Measurements from ENCODE around the gene RBM47. TPM values are rescaled to one million over a fixed set of nuclear protein-coding genes. Genes with fewer than 3 reads are reported as not detected.

The RBM47 gene
- total and polyA plus RNA-seq, 9 of the 15 experiments (the other 6 are each of a cell fraction or from before 2014, with no cell fraction given) = 1.4 to 6.4 (median 3.3) TPM

DNA sequence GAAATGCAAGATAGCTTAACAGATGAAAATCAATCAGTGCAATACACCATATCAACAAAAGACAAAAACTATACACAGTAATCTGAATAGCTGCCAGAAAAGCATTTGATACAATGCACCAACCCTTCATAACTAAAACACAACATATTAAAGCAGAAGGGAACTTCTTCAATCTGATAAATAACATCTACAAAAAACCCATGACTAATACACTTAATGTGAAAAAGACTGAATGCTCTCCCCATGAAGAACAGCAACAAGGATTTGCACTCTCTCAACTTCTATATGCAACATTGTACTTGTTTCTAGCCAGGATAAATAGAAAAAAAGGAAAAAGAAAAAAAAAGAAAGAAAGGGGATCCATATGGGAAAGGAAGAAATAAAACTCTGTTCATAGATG, 139.7 kb downstream of the RBM47 start (continued):
- TF ChIP-seq, protein P1, sequence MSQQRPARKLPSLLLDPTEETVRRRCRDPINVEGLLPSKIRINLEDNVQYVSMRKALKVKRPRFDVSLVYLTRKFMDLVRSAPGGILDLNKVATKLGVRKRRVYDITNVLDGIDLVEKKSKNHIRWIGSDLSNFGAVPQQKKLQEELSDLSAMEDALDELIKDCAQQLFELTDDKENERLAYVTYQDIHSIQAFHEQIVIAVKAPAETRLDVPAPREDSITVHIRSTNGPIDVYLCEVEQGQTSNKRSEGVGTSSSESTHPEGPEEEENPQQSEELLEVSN (IDR thresholded peaks at IDR 0.05; ENCODE audit: borderline replicate concordance in 1 of 2, extremely low read depth in 1 of 2, insufficient read depth in 1 of 2, insufficient read length in 1 of 2, low read depth in 1 of 2, low read length in 1 of 2, poor library complexity in 1 of 2, severe bottlenecking in 1 of 2) = no peak
- TF ChIP-seq RUNX1 (IDR thresholded peaks at IDR 0.05; ENCODE audit: low read depth) = no peak
- no peak for TF ChIP-seq PTBP1 (IDR thresholded peaks at IDR 0.05; ENCODE audit: low read depth, low read length)
- no peak for TF ChIP-seq ATF1 (CRISPR knock-in tag; IDR thresholded peaks at IDR 0.05)
- no peak for TF ChIP-seq ATF1 (tag; IDR thresholded peaks at IDR 0.05)
- TF ChIP-seq RFX1 (IDR thresholded peaks at IDR 0.05) = no peak

DNA sequence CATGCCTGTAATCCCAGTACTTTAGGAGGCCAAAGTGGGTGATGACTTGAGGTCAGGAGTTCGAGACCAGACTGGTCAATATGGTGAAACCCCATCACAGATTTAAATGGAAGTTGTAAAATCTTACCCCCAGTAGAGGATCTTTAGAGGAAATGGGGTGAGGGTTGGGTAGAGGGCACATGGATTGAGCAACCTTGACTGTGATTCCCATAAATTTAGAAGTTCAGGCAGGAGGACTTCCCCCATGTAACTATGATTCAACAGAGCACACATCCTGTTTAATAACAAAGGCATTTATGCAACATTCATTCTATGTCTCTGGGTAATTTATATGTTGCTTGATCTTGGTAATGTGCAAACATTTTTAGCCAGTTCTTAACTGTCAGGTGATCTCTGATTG, 143.1 kb downstream of the RBM47 start:
- H3K9me1 ChIP-seq (ENCODE audit: control insufficient read depth, insufficient read depth, low read length) = no peaks in the 10 kb centered on the region
- no peak for ATAC-seq
- BruUV-seq (replicated peaks) = no TSS peak
- H3K9ac ChIP-seq (ENCODE audit: insufficient read depth in 1 of 2, low read depth in 2 of 2, low read length in 2 of 2) = no peak overlapping the region
- ChIA-PET POLR2A (no interaction called here), CTCF (ENCODE audit: low intra/inter-chr PET ratio) (no interaction called here)
- no peak overlapping the region for H2AFZ ChIP-seq (ENCODE audit: low read depth, low read length)
- H3K36me3 ChIP-seq (ENCODE audit: control insufficient read depth, insufficient read depth, low read length) = no peaks in the 10 kb centered on the region
- no peak overlapping the region for H3K4me3 ChIP-seq
- no peak for DNase-seq (ENCODE audit: extremely low read depth in 1 of 4, low spot score in 3 of 4)
- no peak overlapping the region for H3K4me2 ChIP-seq (ENCODE audit: insufficient read depth, low read length)
- TF ChIP-seq, protein P2, sequence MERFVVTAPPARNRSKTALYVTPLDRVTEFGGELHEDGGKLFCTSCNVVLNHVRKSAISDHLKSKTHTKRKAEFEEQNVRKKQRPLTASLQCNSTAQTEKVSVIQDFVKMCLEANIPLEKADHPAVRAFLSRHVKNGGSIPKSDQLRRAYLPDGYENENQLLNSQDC (CRISPR knock-in tag; IDR thresholded peaks at IDR 0.05) = no peak
- TF ChIP-seq SNRNP70 (optimal IDR thresholded peaks at IDR 0.05; ENCODE audit: low read depth, low read length) (no peak), NFIC (IDR thresholded peaks at IDR 0.05) (no peak)
- intact Hi-C loops (cut with micrococcal nuclease) = no loop called here
- no peak for FAIRE-seq
- H3K27ac ChIP-seq (ENCODE audit: extremely low read depth, low read depth, low read length) = no peak overlapping the region
- H3K9me3 ChIP-seq (replicated peaks; ENCODE audit: control insufficient read depth, insufficient read depth, low read depth, low read length) = no peaks in the 10 kb centered on the region
- H3K79me2 ChIP-seq (ENCODE audit: control insufficient read depth, insufficient read depth, low read length) = no peaks in the 10 kb centered on the region
- no peaks in the 10 kb centered on the region for H3K27me3 ChIP-seq (ENCODE audit: control insufficient read depth in 2 of 2, insufficient read depth in 2 of 2, low read length in 2 of 2)
- WGBS (ENCODE audit: insufficient coverage, low coverage, missing lambda C conversion rate) = 54% methylated on average over 1 of the region's 1 CpG
- H4K20me1 ChIP-seq (replicated peaks; ENCODE audit: control insufficient read depth, insufficient read depth, low read length) = no peaks in the 10 kb centered on the region
- in situ Hi-C loops (cut with MboI) = no loop called here
- H3K4me1 ChIP-seq (replicated peaks in 1 of 2; ENCODE audit: control insufficient read depth in 2 of 2, insufficient read depth in 2 of 2, low read length in 2 of 2) = peaks cover 0 to 6% of the 10 kb centered on the region in 2 experiments; a peak in 1 of 5 replicates
